ENCODE measurements around the gene SLC25A22. TPM values are rescaled to one million over a fixed set of nuclear protein-coding genes. Genes with fewer than 3 reads are reported as not detected.

The SLC25A22 gene
- total and polyA plus RNA-seq, 9 of the 15 experiments (the other 6 are each of a cell fraction or from before 2014, with no cell fraction given), result 0.41 to 55.4 (median 11.4) TPM

GRCh38 chr11:813456-814096 is 15.5 kb upstream of the SLC25A22 start (continued):
- no peak for TF ChIP-seq ZNF583 (CRISPR knock-in tag; IDR thresholded peaks at IDR 0.05)
- peak; percentile 34; the same call in 1 of the 2 replicates for TF ChIP-seq ZNF740 (CRISPR knock-in tag; IDR thresholded peaks at IDR 0.05)
- no peak for TF ChIP-seq ZNF740 (tag; IDR thresholded peaks at IDR 0.05)
- TF ChIP-seq MNT (conservative IDR thresholded peaks at IDR 0.05), result peak in 1 of 2 experiments; percentile 29; a peak in 1 of 4 replicates
- no peak for TF ChIP-seq ARNT (IDR thresholded peaks at IDR 0.05)
- peak; percentile 85 for TF ChIP-seq FOXK1 (CRISPR knock-in tag; IDR thresholded peaks at IDR 0.05; ENCODE audit: borderline replicate concordance)
- no peak for TF ChIP-seq ZNF780A (CRISPR knock-in tag; IDR thresholded peaks at IDR 0.05)
- no peak for TF ChIP-seq ZNF551 (CRISPR knock-in tag; IDR thresholded peaks at IDR 0.05)
- peak; percentile 85 for TF ChIP-seq POLR2A (conservative IDR thresholded peaks at IDR 0.05)
- no peak for TF ChIP-seq ZNF561 (CRISPR knock-in tag; conservative IDR thresholded peaks at IDR 0.05)
- no peak for TF ChIP-seq IFI16 (CRISPR knock-in tag; IDR thresholded peaks at IDR 0.05)
- TF ChIP-seq RBFOX2 (IDR thresholded peaks at IDR 0.05; ENCODE audit: low read depth, low read length), result peak; percentile 71
- 0 out of 2 replicates have a peak, but pooled peaks have one; percentile 14 for TF ChIP-seq RUNX1 (IDR thresholded peaks at IDR 0.05; ENCODE audit: low read depth)
- TF ChIP-seq ATF7 (IDR thresholded peaks at IDR 0.05), result no peak
- no peak for TF ChIP-seq MYBL2 (IDR thresholded peaks at IDR 0.05; ENCODE audit: low read depth)
- TF ChIP-seq MYBL2 (CRISPR knock-in tag; IDR thresholded peaks at IDR 0.05; ENCODE audit: borderline replicate concordance), result no peak
- no peak for TF ChIP-seq ELK1 (CRISPR knock-in tag; IDR thresholded peaks at IDR 0.05)
- no peak for TF ChIP-seq SREBF1 (IDR thresholded peaks at IDR 0.05; ENCODE audit: borderline replicate concordance, low read depth, low read length)
- no peak for TF ChIP-seq SMARCA5 (IDR thresholded peaks at IDR 0.05)
- no peak for TF ChIP-seq ZBTB12 (CRISPR knock-in tag; IDR thresholded peaks at IDR 0.05)
- TF ChIP-seq RBM22 (IDR thresholded peaks at IDR 0.05; ENCODE audit: low read depth, low read length, poor library complexity, severe bottlenecking), result peak; percentile 78
- no peak for TF ChIP-seq HDGF (IDR thresholded peaks at IDR 0.05)
- TF ChIP-seq ZNF133 (CRISPR knock-in tag; IDR thresholded peaks at IDR 0.05), result no peak
- TF ChIP-seq TAF9B (IDR thresholded peaks at IDR 0.05; ENCODE audit: partially characterized antibody), result no peak
- no peak for TF ChIP-seq ZNF584 (CRISPR knock-in tag; IDR thresholded peaks at IDR 0.05; ENCODE audit: low read depth)
- no peak for TF ChIP-seq TCF15 (CRISPR knock-in tag; IDR thresholded peaks at IDR 0.05)

Measured in K562 (cell line).